Measurements from ENCODE around the gene RNASE1.

DNA sequence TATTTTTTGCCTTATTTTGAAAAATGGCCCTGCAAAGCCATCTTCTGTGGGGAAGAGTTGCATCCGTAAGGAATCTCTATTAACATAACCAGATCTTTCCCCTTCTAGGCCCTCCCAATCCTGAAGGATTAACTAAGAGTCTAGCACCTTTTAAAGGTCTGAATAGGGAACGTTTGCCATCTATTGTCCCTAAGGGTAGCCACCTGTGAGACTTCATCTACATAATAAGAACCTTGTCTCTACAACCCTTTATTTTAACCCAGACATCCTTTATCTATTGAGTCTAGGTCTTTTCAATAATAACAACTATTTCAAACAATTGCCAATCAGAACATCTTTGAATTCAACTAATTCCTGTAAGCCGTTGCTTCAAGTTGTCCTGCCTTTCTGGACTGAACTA is 30.0 kb downstream of the RNASE1 start:
- TF ChIP-seq, protein P1, sequence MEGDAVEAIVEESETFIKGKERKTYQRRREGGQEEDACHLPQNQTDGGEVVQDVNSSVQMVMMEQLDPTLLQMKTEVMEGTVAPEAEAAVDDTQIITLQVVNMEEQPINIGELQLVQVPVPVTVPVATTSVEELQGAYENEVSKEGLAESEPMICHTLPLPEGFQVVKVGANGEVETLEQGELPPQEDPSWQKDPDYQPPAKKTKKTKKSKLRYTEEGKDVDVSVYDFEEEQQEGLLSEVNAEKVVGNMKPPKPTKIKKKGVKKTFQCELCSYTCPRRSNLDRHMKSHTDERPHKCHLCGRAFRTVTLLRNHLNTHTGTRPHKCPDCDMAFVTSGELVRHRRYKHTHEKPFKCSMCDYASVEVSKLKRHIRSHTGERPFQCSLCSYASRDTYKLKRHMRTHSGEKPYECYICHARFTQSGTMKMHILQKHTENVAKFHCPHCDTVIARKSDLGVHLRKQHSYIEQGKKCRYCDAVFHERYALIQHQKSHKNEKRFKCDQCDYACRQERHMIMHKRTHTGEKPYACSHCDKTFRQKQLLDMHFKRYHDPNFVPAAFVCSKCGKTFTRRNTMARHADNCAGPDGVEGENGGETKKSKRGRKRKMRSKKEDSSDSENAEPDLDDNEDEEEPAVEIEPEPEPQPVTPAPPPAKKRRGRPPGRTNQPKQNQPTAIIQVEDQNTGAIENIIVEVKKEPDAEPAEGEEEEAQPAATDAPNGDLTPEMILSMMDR (conservative IDR thresholded peaks at IDR 0.05; ENCODE audit: low read length): no peak
- no peak for TF ChIP-seq EZH2phosphoT487 (IDR thresholded peaks at IDR 0.05; ENCODE audit: borderline replicate concordance)
